ENCODE measurements around the gene STXBP4.

The STXBP4 gene

DNA sequence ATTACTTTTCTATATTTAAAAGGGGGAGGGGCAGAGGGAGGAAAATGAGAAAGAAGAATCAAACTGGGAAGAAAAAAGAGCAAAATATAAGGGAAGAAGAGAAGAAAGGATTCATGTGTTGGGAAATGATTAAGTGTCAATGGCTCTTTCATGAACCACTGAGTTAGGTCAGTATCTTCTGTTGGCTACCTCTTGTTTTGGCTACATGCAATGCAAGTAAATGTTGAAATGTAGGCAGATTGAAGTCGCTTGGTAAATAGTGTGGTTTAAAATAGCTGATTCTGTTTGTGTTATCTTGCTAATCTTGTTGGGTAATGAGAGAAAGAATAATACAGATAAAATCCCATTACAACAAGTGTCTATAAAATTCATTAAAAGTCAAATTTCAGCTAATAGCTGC, 27.3 kb upstream of the STXBP4 start:
- Histone ChIP-seq H3K27ac (ENCODE audit: low read depth, low read length, severe bottlenecking) (no peak overlapping the region), H3K36me3 (ENCODE audit: control insufficient read depth, insufficient read depth, low read length) (peaks cover 25% of the 10 kb centered on the region), H3K4me1 (ENCODE audit: control insufficient read depth, insufficient read depth, low read length, poor library complexity, severe bottlenecking) (no peaks in the 10 kb centered on the region), H3K9me3 (ENCODE audit: control insufficient read depth, low read length) (no peaks in the 10 kb centered on the region), H3K4me3 (ENCODE audit: extremely low read depth, insufficient read depth, low read length, poor library complexity, severe bottlenecking) (no peak overlapping the region)
- WGBS, 2 experiments (ENCODE audit: insufficient coverage in 2 of 2) = no CpG with 5 or more reads among the region's 1 CpG

DNA sequence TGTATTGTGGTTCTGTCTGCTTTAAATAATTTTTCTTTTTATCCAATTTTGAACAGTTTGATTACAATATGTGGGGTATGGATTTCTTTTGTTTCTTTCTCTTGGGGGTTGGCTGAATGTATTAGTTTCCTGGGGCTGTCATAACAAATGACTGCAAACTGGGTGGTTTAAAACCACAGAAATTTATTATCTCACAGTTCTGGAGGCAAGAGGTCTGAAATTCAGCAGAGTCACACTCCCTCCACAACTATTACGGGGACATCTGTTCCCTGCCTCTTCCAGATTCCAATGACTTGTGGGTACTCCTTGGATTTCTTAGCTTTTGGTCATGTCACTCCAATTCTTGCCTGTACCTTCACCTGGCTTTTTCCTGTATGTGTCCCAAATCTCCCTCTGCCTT, 23.8 kb upstream of the STXBP4 start:
- no peak overlapping the region for H3K27ac ChIP-seq (ENCODE audit: low read depth, low read length, severe bottlenecking)
- peaks cover 14% of the 10 kb centered on the region for H3K36me3 ChIP-seq (ENCODE audit: control insufficient read depth, insufficient read depth, low read length)
- peaks cover 7% of the 10 kb centered on the region for H3K4me1 ChIP-seq (ENCODE audit: control insufficient read depth, insufficient read depth, low read length, poor library complexity, severe bottlenecking)
- no peaks in the 10 kb centered on the region for H3K9me3 ChIP-seq (ENCODE audit: control insufficient read depth, low read length)
- WGBS, 2 experiments (ENCODE audit: insufficient coverage in 2 of 2) = 92% methylated on average over 1 of the region's 1 CpG
- H3K4me3 ChIP-seq (ENCODE audit: extremely low read depth, insufficient read depth, low read length, poor library complexity, severe bottlenecking) = no peak overlapping the region

DNA sequence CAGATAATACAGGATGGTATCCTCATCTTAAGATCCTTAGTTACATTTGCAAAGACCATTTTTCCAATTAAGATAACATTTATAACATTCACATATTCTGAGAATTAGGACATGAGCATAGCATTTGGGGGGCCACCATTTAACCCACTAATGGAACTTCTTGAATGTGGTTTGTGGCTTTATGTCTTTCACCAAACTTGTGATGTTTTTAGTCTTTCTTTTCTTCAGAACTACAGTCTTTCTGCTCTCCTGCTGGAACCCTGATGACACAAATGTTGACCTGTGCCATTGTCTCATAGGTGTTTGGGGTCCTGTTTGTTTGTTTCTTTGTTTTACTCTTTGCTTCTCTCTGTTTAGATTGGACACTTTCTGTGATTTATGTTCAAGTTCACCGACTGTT, 23.3 kb upstream of the STXBP4 start:
- Histone ChIP-seq H3K9me3 (ENCODE audit: control insufficient read depth, low read length) (no peaks in the 10 kb centered on the region), H3K4me1 (ENCODE audit: control insufficient read depth, insufficient read depth, low read length, poor library complexity, severe bottlenecking) (peaks cover 7% of the 10 kb centered on the region), H3K27ac (ENCODE audit: low read depth, low read length, severe bottlenecking) (no peak overlapping the region), H3K4me3 (ENCODE audit: extremely low read depth, insufficient read depth, low read length, poor library complexity, severe bottlenecking) (no peak overlapping the region), H3K36me3 (ENCODE audit: control insufficient read depth, insufficient read depth, low read length) (peaks cover 17% of the 10 kb centered on the region)
- WGBS, 2 experiments (ENCODE audit: insufficient coverage in 2 of 2) = 86% methylated on average over 1 of the region's 1 CpG; no CpG with 5 or more reads in 1 of the 2 experiments

DNA sequence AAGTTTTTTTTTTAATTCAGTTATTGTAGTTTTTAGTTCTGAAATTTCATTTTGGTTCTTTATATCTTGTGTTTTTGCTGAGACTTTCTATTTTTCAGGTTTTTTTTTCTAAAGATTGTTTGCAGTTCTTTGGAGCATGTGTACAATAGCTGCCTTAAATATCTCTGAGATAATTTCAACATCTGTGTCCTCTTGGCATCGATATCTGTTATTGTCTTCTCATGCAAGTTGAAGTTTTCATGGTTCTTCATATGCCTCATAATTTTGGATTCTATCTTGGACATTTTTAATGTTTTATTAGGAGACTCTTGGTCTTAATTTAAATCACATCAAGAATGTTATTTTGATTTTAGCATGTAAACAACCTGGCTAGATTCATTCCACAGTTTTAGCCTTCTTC, 22.9 kb upstream of the STXBP4 start:
- H3K4me1 ChIP-seq (ENCODE audit: control insufficient read depth, insufficient read depth, low read length, poor library complexity, severe bottlenecking) = peaks cover 7% of the 10 kb centered on the region
- peaks cover 20% of the 10 kb centered on the region for H3K36me3 ChIP-seq (ENCODE audit: control insufficient read depth, insufficient read depth, low read length)
- no peak overlapping the region for H3K27ac ChIP-seq (ENCODE audit: low read depth, low read length, severe bottlenecking)
- no CpG with 5 or more reads among the region's 1 CpG for WGBS, 2 experiments (ENCODE audit: insufficient coverage in 2 of 2)
- no peaks in the 10 kb centered on the region for H3K9me3 ChIP-seq (ENCODE audit: control insufficient read depth, low read length)
- no peak overlapping the region for H3K4me3 ChIP-seq (ENCODE audit: extremely low read depth, insufficient read depth, low read length, poor library complexity, severe bottlenecking)

DNA sequence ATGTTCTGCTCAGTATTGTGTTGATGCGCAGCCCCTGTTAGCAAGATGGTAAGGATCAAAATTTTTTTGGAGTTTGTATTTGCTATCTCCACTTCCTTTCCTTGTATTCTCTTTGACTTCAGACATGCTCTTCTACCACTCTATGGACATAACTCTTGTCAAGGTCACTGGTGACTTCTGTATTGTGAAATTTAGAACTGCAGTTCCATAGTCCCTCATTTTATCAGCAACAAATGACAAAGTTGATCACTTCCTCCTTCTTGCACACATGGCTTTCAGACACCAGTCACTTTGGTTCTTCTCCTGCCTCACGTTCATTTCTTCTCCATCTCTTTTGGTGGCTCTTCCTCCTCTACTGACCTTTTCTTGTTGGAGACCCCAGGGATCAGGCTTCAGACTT, 21.2 kb upstream of the STXBP4 start:
- H3K27ac ChIP-seq (ENCODE audit: low read depth, low read length, severe bottlenecking) = no peak overlapping the region
- 92% methylated on average over 1 of the region's 2 CpGs; no CpG with 5 or more reads in 1 of the 2 experiments for WGBS, 2 experiments (ENCODE audit: insufficient coverage in 2 of 2)
- H3K4me1 ChIP-seq (ENCODE audit: control insufficient read depth, insufficient read depth, low read length, poor library complexity, severe bottlenecking) = peaks cover 7% of the 10 kb centered on the region
- H3K4me3 ChIP-seq (ENCODE audit: extremely low read depth, insufficient read depth, low read length, poor library complexity, severe bottlenecking) = no peak overlapping the region
- H3K36me3 ChIP-seq (ENCODE audit: control insufficient read depth, insufficient read depth, low read length) = peaks cover 36% of the 10 kb centered on the region
- no peaks in the 10 kb centered on the region for H3K9me3 ChIP-seq (ENCODE audit: control insufficient read depth, low read length)

DNA sequence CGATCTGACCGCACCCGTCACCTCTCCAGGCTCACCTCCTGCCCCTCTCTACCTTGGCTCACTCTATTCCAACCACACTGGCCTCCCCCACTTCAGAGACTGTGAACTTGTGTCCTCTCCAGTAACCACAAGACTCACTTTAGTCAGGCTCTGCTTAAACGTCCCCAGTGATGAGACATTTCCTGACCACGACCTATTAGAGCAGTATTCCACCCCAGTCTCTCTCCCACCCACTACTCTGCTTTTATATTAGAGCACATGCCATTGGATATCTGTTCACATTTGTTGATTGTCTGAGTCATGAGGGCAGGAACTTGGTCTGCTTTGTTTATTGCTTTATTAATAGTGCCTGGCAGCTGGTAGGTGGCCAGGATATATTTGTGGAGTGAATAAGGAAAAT, 20.2 kb upstream of the STXBP4 start:
- Histone ChIP-seq H3K4me1 (ENCODE audit: control insufficient read depth, insufficient read depth, low read length, poor library complexity, severe bottlenecking) (peaks cover 7% of the 10 kb centered on the region), H3K9me3 (ENCODE audit: control insufficient read depth, low read length) (no peaks in the 10 kb centered on the region), H3K4me3 (ENCODE audit: extremely low read depth, insufficient read depth, low read length, poor library complexity, severe bottlenecking) (no peak overlapping the region), H3K36me3 (ENCODE audit: control insufficient read depth, insufficient read depth, low read length) (peaks cover 43% of the 10 kb centered on the region), H3K27ac (ENCODE audit: low read depth, low read length, severe bottlenecking) (no peak overlapping the region)
- 73 to 96% methylated on average over 3 to 5 of the region's 5 CpGs for WGBS, 2 experiments (ENCODE audit: insufficient coverage in 2 of 2)

DNA sequence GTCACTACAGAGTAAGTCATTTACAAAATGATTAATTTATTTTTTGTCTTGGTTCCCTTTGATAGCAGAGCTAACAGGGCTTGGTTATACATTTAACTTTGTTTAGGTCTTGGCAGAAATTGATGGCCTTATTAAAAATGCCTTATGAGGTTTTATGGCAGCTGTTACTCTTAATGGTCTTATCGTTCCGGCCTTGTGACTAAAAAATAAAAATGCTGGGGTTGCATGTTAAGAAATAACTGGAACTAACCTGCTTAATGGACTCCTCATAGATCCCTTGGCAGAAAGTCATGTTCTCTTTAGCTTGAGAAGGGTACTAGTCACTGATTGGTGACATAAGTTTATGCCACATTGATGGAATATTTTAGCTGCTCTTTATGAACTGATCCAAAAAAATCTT, 18.4 kb upstream of the STXBP4 start:
- H3K27ac ChIP-seq (ENCODE audit: low read depth, low read length, severe bottlenecking) = no peak overlapping the region
- H3K36me3 ChIP-seq (ENCODE audit: control insufficient read depth, insufficient read depth, low read length) = peaks cover 51% of the 10 kb centered on the region
- no peak overlapping the region for H3K4me3 ChIP-seq (ENCODE audit: extremely low read depth, insufficient read depth, low read length, poor library complexity, severe bottlenecking)
- WGBS, 2 experiments (ENCODE audit: insufficient coverage in 2 of 2) = 85 to 90% methylated on average over 2 of the region's 2 CpGs
- peaks cover 7% of the 10 kb centered on the region for H3K4me1 ChIP-seq (ENCODE audit: control insufficient read depth, insufficient read depth, low read length, poor library complexity, severe bottlenecking)
- H3K9me3 ChIP-seq (ENCODE audit: control insufficient read depth, low read length) = no peaks in the 10 kb centered on the region

DNA sequence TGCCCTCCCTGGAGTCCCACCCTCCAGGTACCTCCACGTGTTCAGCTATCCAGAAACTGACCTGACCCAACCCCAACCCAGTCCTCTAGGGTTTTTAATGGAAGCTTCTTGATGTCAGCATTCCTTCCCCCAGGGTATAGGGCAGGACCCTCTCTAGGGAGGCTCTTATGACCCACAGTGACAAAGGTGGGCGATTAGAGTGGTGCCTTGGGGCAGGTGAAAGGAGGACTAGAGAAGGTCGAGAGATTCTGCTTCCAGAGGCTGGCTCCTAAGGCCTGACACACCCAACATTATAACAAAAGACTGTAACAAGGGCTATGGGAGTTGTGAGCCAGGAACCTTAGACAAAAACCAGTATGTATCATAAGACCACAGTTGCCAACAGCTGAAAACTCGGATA, 17.3 kb upstream of the STXBP4 start:
- Histone ChIP-seq H3K9me3 (ENCODE audit: control insufficient read depth, low read length) (no peaks in the 10 kb centered on the region), H3K4me1 (ENCODE audit: control insufficient read depth, insufficient read depth, low read length, poor library complexity, severe bottlenecking) (peaks cover 7% of the 10 kb centered on the region), H3K4me3 (ENCODE audit: extremely low read depth, insufficient read depth, low read length, poor library complexity, severe bottlenecking) (no peak overlapping the region), H3K27ac (ENCODE audit: low read depth, low read length, severe bottlenecking) (no peak overlapping the region), H3K36me3 (ENCODE audit: control insufficient read depth, insufficient read depth, low read length) (peaks cover 55% of the 10 kb centered on the region)
- WGBS, 2 experiments (ENCODE audit: insufficient coverage in 2 of 2) = 50% methylated on average over 1 of the region's 4 CpGs; no CpG with 5 or more reads in 1 of the 2 experiments

DNA sequence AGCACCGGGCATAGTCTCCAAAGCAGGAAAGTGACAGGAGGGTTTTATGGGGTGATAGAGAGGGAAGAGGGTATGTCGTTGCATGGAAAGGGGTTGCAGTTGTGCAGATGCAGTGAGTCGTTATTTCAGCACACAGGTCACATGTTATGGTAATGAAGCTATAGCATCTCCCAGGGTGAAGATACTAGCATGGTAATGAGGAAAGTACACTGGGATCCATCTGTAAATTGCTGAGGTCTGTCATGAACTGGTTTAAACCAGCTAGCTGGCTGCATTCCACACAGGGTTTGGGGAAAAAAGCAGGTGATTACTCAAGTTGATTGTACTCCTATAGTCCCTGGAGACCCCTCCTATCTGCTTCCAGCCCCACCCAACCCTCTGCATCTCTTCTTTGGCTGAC, 11.8 kb upstream of the STXBP4 start:
- Histone ChIP-seq H3K4me3 (ENCODE audit: extremely low read depth, insufficient read depth, low read length, poor library complexity, severe bottlenecking) (no peak overlapping the region), H3K4me1 (ENCODE audit: control insufficient read depth, insufficient read depth, low read length, poor library complexity, severe bottlenecking) (no peaks in the 10 kb centered on the region), H3K27ac (ENCODE audit: low read depth, low read length, severe bottlenecking) (no peak overlapping the region), H3K36me3 (ENCODE audit: control insufficient read depth, insufficient read depth, low read length) (peaks cover 67% of the 10 kb centered on the region), H3K9me3 (ENCODE audit: control insufficient read depth, low read length) (no peaks in the 10 kb centered on the region)
- 63 to 75% methylated on average over 2 to 3 of the region's 3 CpGs for WGBS, 2 experiments (ENCODE audit: insufficient coverage in 2 of 2)

DNA sequence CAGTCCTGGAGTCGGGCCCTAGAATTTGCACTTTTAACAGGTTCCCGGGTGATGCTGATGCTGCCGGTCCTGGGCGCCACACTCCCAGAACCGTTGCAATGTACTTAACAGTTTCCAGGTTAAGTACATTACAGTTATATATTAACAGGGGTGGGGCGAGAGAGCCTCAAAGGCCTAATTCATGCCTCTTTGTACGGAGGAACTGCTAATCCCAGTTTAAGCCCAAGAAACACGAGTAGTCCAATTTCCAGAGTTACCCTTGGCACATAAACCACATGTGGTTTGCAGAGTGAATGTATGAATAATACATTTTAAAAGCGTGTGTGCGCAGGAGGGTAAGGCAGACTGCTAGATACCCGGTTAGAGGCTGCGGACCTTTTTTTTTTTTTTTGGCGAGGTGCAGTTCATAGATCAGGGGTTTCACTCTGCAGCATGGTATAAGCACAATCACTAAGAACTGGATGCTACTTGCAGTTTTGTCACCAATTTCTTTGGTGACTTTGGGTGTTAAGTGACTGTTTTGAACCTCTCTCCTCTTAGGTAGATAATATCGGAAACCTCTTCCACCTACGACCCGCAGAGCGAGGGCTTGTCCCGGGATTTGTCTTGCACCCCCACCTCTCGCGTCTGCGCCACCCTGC, 824 bp upstream of the STXBP4 start:
- Histone ChIP-seq H3K4me3 (ENCODE audit: extremely low read depth, insufficient read depth, low read length, poor library complexity, severe bottlenecking) (peak overlapping the region; percentile 76), H3K27ac (ENCODE audit: low read depth, low read length, severe bottlenecking) (peak overlapping the region; percentile 47), H3K4me1 (ENCODE audit: control insufficient read depth, insufficient read depth, low read length, poor library complexity, severe bottlenecking) (no peaks in the 10 kb centered on the region), H3K9me3 (ENCODE audit: control insufficient read depth, low read length) (no peaks in the 10 kb centered on the region), H3K36me3 (ENCODE audit: control insufficient read depth, insufficient read depth, low read length) (peaks cover 25% of the 10 kb centered on the region)
- 0% methylated on average over 1 to 5 of the region's 21 CpGs for WGBS, 2 experiments (ENCODE audit: insufficient coverage in 2 of 2)

DNA sequence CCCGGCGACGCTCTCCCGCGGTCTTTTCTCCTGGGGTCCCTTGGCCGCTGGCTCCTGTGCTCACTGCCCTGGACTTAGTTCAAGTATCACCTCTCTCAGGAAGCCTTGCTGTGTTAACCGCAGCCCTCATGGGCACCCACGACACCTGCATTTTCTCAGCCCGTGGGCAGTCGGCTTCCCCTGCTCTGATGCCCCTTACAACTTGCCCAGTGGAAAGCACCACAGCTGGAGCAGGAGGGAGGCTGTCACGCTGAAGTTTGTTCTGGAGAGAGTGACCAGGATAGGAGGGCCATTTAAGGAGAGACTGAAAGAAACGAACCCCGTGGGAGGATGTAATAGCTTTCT, 395 bp downstream of the STXBP4 start:
- peak overlapping the region; percentile 76 for H3K4me3 ChIP-seq (ENCODE audit: extremely low read depth, insufficient read depth, low read length, poor library complexity, severe bottlenecking)
- no peaks in the 10 kb centered on the region for H3K4me1 ChIP-seq (ENCODE audit: control insufficient read depth, insufficient read depth, low read length, poor library complexity, severe bottlenecking)
- H3K36me3 ChIP-seq (ENCODE audit: control insufficient read depth, insufficient read depth, low read length) = peaks cover 20% of the 10 kb centered on the region
- H3K27ac ChIP-seq (ENCODE audit: low read depth, low read length, severe bottlenecking) = peak overlapping the region; percentile 84
- WGBS, 2 experiments (ENCODE audit: insufficient coverage in 2 of 2) = 0% methylated on average over 11 to 12 of the region's 13 CpGs
- H3K9me3 ChIP-seq (ENCODE audit: control insufficient read depth, low read length) = no peaks in the 10 kb centered on the region
